Vagina (tissue), 2 donors: ENCODE results near the gene MOB3A.

Experiments used
- CTCF ChIP-seq, 3 experiments: fragments of 450-650 bp in 2 of 3; fragments of 200-600 bp in 1 of 3; sonication (generic) in 1 of 3; IDR thresholded peaks; one replicate each; pipeline ENCODE4 v1.5.1; 2017 to 2019; ENCODE audit warnings: antibody characterized with exemption in 3 of 3, mild to moderate bottlenecking in 2 of 3, moderate library complexity in 2 of 3
- POLR2A ChIP-seq, 2 donors: fragments of 450-650 bp; IDR thresholded peaks; one replicate each; pipeline ENCODE4 v1.6.1; 2017; ENCODE audit warnings: antibody characterized with exemption in 2 of 2, mild to moderate bottlenecking in 2 of 2, moderate library complexity in 2 of 2
- POLR2AphosphoS5 ChIP-seq, 2 donors: sonication (generic); formaldehyde crosslinking; IDR thresholded peaks; one replicate each; pipeline ENCODE4 v1.9.0; 2017; ENCODE audit warnings: antibody characterized with exemption in 2 of 2, mild to moderate bottlenecking in 2 of 2, low read depth in 1 of 2; ENCODE audit not compliant: insufficient read depth in 1 of 2

DNA sequence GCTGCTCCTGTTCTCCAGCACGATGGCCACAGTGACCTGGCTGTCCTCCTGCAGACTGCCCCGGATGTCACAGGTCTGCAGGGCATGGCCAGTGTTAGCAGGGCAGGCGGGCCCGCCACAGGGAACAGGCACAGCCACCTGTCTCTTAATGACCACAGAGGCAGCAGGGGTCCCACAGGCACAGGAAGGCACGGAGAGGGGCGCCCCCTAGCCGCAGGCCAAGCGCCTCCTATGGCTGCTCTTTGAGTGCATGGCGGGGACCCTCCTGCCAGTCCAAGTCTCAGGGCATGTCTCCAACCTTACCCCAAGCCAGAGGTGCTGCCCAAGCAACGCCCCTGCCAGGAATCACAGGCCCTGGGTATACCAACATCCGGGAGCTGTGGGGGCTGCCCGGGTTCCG, 14.7 kb upstream of the MOB3A start:
- no peak for TF ChIP-seq CTCF (IDR thresholded peaks at IDR 0.05)
- no peak for TF ChIP-seq POLR2AphosphoS5 (IDR thresholded peaks at IDR 0.05; ENCODE audit: insufficient read depth in 1 of 2, low read depth in 1 of 2)
- no peak for TF ChIP-seq POLR2A (IDR thresholded peaks at IDR 0.05)
